C4-2B (cell line): ENCODE data around the gene SHFL.

ENCODE experiments used
- H3K27ac ChIP-seq: fragments of 450-650 bp; 2 replicates; pipeline ENCODE4 v1.5.1; 2017
- ZFX ChIP-seq: fragments of 450-650 bp; IDR thresholded peaks from 2 replicates; pipeline ENCODE4 v1.6.1; 2017
- TF ChIP-seq, protein P1 (sequence below): fragments of 450-650 bp; conservative IDR thresholded peaks from 2 replicates; pipeline ENCODE4 v1.5.1; 2017; ENCODE audit warnings: mild to moderate bottlenecking

SHFL gene

GRCh38 chr19:10110972-10111317 is 24.8 kb downstream of the SHFL start:
- TF ChIP-seq ZFX = no peak
- no peak overlapping the region for H3K27ac ChIP-seq

- TF ChIP-seq, protein P1, sequence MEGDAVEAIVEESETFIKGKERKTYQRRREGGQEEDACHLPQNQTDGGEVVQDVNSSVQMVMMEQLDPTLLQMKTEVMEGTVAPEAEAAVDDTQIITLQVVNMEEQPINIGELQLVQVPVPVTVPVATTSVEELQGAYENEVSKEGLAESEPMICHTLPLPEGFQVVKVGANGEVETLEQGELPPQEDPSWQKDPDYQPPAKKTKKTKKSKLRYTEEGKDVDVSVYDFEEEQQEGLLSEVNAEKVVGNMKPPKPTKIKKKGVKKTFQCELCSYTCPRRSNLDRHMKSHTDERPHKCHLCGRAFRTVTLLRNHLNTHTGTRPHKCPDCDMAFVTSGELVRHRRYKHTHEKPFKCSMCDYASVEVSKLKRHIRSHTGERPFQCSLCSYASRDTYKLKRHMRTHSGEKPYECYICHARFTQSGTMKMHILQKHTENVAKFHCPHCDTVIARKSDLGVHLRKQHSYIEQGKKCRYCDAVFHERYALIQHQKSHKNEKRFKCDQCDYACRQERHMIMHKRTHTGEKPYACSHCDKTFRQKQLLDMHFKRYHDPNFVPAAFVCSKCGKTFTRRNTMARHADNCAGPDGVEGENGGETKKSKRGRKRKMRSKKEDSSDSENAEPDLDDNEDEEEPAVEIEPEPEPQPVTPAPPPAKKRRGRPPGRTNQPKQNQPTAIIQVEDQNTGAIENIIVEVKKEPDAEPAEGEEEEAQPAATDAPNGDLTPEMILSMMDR = no peak
- no peak for TF ChIP-seq ZFX
- H3K27ac ChIP-seq = no peak within 1 kb of the TSS
These were observed 25.3 kb downstream of the SHFL start, which contains the start of gene P2RY11 for GRCh38 chr19:10111405-10111811. Gene P2RY11 (plus strand): TSS chr19:10111693. CDS start chr19:10111722, 29 bp downstream.

GRCh38 chr19:10112037-10112761 is 26.1 kb downstream of the SHFL start:
- TF ChIP-seq ZFX = no peak
- TF ChIP-seq, protein P1 = no peak
- no peak overlapping the region for H3K27ac ChIP-seq

DNA sequence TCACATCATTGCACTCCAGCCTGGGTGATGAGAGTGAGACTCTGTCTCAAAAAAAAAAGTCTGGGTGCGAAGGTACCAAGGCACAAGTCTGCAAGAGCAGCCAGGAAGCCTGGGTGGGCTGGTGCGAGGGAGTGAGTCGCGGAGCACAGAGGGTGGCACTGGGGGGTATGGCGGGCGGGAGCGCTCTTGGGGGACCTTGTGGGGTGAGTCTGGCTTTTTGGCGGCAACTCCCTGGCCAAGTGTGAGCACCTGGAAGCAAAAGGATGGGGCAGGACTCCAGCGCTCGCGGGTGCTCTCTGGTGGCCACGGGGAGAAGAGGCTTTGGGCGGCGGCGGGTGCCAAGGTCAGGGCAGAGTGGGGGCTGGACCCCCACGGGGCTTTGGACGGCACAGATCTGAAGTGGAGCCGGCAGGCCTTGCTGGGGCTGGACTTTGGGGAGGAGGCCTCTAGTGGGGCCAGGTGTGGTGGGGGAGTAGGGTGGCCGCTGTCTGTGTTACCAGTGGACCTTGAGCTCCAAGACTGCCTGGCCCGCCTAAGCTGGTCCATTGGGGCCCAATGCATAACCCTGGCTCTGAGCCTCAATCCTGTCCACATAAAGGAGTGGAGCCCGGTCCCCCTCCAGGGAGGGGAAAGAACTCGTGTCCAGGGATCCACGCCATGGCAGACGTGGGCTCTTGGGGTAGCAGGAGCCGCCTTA is 26.9 kb downstream of the SHFL start:
- 0 out of 2 replicates have a peak overlapping the region, but pooled peaks have one; percentile 3 for H3K27ac ChIP-seq

DNA sequence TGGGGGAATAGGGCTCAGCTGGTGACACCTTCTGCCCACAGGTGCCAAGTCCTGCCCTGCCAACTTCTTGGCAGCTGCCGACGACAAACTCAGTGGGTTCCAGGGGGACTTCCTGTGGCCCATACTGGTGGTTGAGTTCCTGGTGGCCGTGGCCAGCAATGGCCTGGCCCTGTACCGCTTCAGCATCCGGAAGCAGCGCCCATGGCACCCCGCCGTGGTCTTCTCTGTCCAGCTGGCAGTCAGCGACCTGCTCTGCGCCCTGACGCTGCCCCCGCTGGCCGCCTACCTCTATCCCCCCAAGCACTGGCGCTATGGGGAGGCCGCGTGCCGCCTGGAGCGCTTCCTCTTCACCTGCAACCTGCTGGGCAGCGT is 27.5 kb downstream of the SHFL start:
- 0 out of 2 replicates have a peak overlapping the region, but pooled peaks have one; percentile 3 for H3K27ac ChIP-seq
- TF ChIP-seq, protein P1 = no peak; the same call in 1 of the 2 replicates
- TF ChIP-seq ZFX = no peak

More for the DNA sequence above, 26.9 kb downstream of the SHFL start:
- TF ChIP-seq, protein P1 = peak; percentile 87
- no peak for TF ChIP-seq ZFX

GRCh38 chr19:10113964-10114650 is 28.0 kb downstream of the SHFL start:
- no peak overlapping the region for H3K27ac ChIP-seq
- TF ChIP-seq ZFX = peak; percentile 34; the same call in 1 of the 2 replicates
- TF ChIP-seq, protein P1 = no peak

DNA sequence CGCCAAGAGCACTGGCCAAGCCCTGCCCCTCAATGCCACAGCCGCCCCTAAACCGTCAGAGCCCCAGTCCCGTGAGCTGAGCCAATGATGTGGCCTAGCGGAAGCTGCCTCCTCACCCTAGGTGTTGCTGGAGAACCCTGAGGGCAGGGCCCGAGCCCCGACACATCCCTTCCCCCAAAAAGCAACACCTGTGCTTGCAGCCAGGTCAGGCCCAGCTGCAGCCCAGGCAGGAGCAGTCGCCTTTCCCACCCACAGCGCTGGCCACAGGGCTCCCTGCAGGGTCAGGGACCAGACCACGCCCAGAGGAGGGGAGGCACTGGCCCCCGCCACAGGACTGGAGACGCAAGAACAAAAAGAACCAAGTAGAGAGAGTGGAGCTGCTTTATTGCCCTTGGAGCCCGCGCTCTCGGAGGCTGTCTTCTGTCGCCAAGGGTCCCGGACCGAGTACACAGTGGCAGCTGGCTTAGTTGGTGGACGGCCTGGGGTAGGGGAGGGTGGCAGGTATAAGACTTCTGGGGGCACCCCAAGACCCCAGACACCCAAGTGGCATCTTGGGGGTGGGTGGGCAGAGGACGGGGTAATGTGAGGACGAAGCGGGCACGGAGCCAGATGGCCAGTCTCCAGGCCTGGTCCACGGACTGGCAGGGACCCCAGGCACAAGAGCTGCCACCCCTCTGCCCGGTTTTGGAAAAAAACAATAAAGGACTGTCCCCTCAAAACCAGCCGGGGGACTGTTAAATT is 28.7 kb downstream of the SHFL start:
- TF ChIP-seq ZFX = no peak
- TF ChIP-seq, protein P1 = no peak
- H3K27ac ChIP-seq = no peak overlapping the region
